Transverse colon (tissue), 4 donors: ENCODE measurements around the gene NAA40. TPM values are rescaled to one million over a fixed set of nuclear protein-coding genes. Genes with fewer than 3 reads are reported as not detected.
A peak's percentile ranks its signal among the peaks of the same experiment; 100 is the strongest.

ENCODE experiments used
- DNase-seq: peaks from one replicate; pipeline ENCODE4 v3.0.0-alpha.2; 2019
- H3K27ac ChIP-seq, 4 donors: fragments of 200-600 bp; sonication (generic); 2 replicates each; pipeline ENCODE4 v1.5.1; 2016 to 2018; ENCODE audit warnings: inconsistent platforms in 4 of 4
- H3K27me3 ChIP-seq: fragments of 200-600 bp; sonication (generic); 2 replicates; pipeline ENCODE4 v1.5.1; 2017; ENCODE audit warnings: inconsistent platforms
- H3K36me3 ChIP-seq, 4 donors: fragments of 200-600 bp; sonication (generic); 2 replicates each; pipeline ENCODE4 v1.5.1; 2017 to 2019; ENCODE audit warnings: inconsistent platforms in 4 of 4
- H3K4me1 ChIP-seq, 4 donors: fragments of 200-600 bp; sonication (generic); 2 replicates each; pipeline ENCODE4 v1.5.1; 2017 to 2020; ENCODE audit warnings: inconsistent platforms in 4 of 4
- H3K4me3 ChIP-seq, 4 donors: fragments of 200-600 bp; sonication (generic); 1 replicate in 1 of 4; 2 replicates in 3 of 4; pipeline versions ENCODE4 v1.5.1 to v1.6.1; 2017 to 2019; ENCODE audit warnings: inconsistent platforms in 4 of 4
- H3K9me3 ChIP-seq, 2 donors: fragments of 200-600 bp; sonication (generic); 2 replicates each; pipeline ENCODE4 v1.5.1; 2017 to 2019; ENCODE audit warnings: inconsistent platforms in 2 of 2
- EP300 ChIP-seq: sonication (generic); formaldehyde crosslinking; IDR thresholded peaks from one replicate; pipeline ENCODE4 v1.6.1; 2017; ENCODE audit warnings: antibody characterized with exemption, low read depth
- POLR2A ChIP-seq: fragments of 450-650 bp; IDR thresholded peaks from one replicate; pipeline ENCODE4 v1.6.1; 2016; ENCODE audit warnings: antibody characterized with exemption, mild to moderate bottlenecking, moderate library complexity
- POLR2AphosphoS5 ChIP-seq, 3 donors: sonication (generic); formaldehyde crosslinking; IDR thresholded peaks; one replicate each; pipeline ENCODE4 v1.6.1; 2016; ENCODE audit warnings: antibody characterized with exemption in 3 of 3
- WGBS, 2 donors: methylation state at CpG; one replicate each; pipeline ENCODE4 v1.1.5; 2018; ENCODE audit warnings: low coverage in 1 of 2; 5-methylcytosine and 5-hydroxymethylcytosine counted together
- in situ Hi-C, 4 donors: fragments of 200-750 bp; cut with MboI; loops; one replicate each; pipeline versions ENCODE4 v1.15.0 to v1.15.1; 2017; ENCODE audit warnings: low sequenced_read_pairs in 3 of 4, low pct_ligation_motif_present in 1 of 4, low pct_unique_long_range_greater_than_20kb in 1 of 4
- intact Hi-C: fragments of 100-400 bp; cut with DNase I; formaldehyde crosslinking; loops from one replicate; pipeline ENCODE4 v1.15.1; 2023; ENCODE audit warnings: low total_unique reads
- total RNA-seq, 4 donors: library from RNA; depleted of rRNA; stranded (reverse); fragments of >200 nt; gene quantifications; one replicate each; pipeline ENCODE4 v1.1.0, GENCODE V29; 2016
- TF ChIP-seq, protein P1 (sequence below), 5 experiments: fragments of 200-600 bp in 3 of 5; fragments of 450-650 bp in 2 of 5; sonication (generic) in 3 of 5; IDR thresholded peaks; 1 replicate in 2 of 5; 2 replicates in 3 of 5; pipeline ENCODE4 v1.5.1; 2016 to 2017; ENCODE audit warnings: antibody characterized with exemption in 5 of 5, inconsistent platforms in 3 of 5, mild to moderate bottlenecking in 2 of 5, moderate library complexity in 1 of 5

NAA40 gene
- total RNA-seq, 4 donors from 2014 or later = 25.8 to 36.6 (median 34.3) TPM

DNA sequence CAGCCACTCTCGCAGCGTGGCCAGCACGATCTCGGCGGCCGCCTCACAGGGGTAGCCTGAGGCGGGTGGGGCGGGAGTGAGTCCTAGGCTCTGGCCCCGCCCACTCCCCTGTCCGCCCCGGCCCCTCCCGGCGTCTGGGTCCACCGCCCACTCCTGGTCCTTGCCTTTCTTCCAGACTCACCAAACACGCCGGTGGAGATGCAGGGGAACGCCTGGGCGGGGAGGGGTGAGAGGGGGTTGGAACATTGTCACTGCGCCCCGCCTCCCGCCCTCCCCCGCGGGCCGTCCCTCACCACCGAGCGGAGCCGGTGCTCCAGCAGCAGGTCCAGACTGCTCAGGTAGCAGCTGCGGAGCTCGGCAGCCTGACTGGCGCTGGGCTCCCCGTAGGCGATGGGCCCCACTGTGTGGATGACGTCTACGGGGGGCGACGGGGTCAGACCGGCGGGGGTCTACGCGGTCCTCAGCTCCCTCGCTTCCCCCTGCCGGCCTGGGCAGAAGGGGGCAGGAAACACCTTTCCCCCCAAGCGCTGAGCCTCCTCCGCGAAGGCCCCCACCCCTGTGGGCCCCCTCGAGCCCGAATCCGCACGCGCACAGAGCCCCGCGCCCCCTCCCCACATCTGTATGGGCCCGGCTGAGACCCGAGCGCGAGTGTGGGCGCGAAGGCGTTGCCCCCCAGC lies 60.7 kb downstream of the NAA40 start:
- Histone ChIP-seq H3K36me3 (peaks cover 0 to 13% (median 6%) of the 10 kb centered on the region in 4 donors), H3K27me3 (no peaks in the 10 kb centered on the region), H3K4me3 (peak overlapping the region in 2 of 4 donors; percentile 29 to 47), H3K27ac (no peak overlapping the region), H3K4me1 (peaks cover 18 to 27% (median 20%) of the 10 kb centered on the region in 4 donors), H3K9me3 (no peaks in the 10 kb centered on the region)
- TF ChIP-seq, protein P1, sequence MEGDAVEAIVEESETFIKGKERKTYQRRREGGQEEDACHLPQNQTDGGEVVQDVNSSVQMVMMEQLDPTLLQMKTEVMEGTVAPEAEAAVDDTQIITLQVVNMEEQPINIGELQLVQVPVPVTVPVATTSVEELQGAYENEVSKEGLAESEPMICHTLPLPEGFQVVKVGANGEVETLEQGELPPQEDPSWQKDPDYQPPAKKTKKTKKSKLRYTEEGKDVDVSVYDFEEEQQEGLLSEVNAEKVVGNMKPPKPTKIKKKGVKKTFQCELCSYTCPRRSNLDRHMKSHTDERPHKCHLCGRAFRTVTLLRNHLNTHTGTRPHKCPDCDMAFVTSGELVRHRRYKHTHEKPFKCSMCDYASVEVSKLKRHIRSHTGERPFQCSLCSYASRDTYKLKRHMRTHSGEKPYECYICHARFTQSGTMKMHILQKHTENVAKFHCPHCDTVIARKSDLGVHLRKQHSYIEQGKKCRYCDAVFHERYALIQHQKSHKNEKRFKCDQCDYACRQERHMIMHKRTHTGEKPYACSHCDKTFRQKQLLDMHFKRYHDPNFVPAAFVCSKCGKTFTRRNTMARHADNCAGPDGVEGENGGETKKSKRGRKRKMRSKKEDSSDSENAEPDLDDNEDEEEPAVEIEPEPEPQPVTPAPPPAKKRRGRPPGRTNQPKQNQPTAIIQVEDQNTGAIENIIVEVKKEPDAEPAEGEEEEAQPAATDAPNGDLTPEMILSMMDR (IDR thresholded peaks at IDR 0.05) = no peak
- TF ChIP-seq POLR2AphosphoS5 (IDR thresholded peaks at IDR 0.05) = peak in 1 of 3 donors; percentile 12
- in situ Hi-C loops = loop anchor here (10.0 kb wide), 2 partner anchors 145 to 155 kb away; no protein-coding TSS in a partner anchor
- WGBS, 2 donors = 31% methylated on average over 44 of the region's 59 CpGs; no CpG with 5 or more reads in 1 of the 2 donors
- DNase-seq = peak; percentile 50
- intact Hi-C loops = loop anchor here (2.0 kb wide), 1 partner anchor 149 kb away; no protein-coding TSS in a partner anchor

DNA sequence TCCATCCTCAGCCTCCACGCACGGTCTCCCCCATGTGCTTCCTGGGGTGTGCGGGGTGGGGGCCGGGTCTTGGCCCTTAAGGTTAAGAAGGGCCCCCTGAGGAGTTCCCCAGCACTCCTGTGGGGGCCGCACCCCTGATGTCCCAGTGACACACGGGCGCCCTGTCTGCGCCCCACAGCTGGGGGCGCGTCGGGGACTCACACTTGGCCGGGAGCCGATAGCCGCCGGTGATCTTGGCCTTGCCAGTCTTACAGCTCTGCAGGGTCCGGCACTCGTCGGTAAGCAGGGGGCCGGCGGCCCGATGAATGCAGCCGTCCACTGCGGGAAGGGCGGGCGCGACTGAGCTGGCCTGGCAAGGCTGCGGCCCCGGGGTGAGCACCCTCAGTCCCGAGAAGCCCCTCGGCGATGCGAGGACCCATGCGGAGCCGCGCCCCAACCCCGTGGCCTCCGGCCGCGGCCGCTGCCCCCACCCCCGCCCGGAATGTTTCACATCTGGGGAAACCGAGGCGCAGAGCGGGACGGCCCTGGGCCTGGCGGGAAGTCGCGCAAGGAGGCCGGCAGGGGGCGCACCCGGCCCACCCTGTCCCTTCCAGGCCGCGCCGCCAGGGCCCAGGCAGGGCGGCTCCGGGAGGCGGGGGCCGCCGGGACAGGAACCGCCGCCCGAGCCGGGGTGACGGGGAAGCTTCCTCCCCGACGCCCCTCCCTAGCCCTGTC lies 61.4 kb downstream of the NAA40 start:
- intact Hi-C loops = loop anchor here (2.0 kb wide), 1 partner anchor 149 kb away; no protein-coding TSS in a partner anchor
- Histone ChIP-seq H3K4me3 (peak overlapping the region in 3 of 4 donors; percentile 19 to 47 (median 29)), H3K36me3 (peaks cover 0 to 13% (median 6%) of the 10 kb centered on the region in 4 donors), H3K9me3 (no peaks in the 10 kb centered on the region), H3K4me1 (peaks cover 18 to 27% (median 20%) of the 10 kb centered on the region in 4 donors), H3K27me3 (no peaks in the 10 kb centered on the region), H3K27ac (no peak overlapping the region)
- TF ChIP-seq POLR2AphosphoS5 (IDR thresholded peaks at IDR 0.05) (no peak), EP300 (no peak), POLR2A (no peak)
- TF ChIP-seq, protein P1 (IDR thresholded peaks at IDR 0.05) = peak in 4 of 5 experiments; percentile 73 to 90 (median 82)
- peak; percentile 71 for DNase-seq
- in situ Hi-C loops = loop anchor here in 1 of 4 donors (10.0 kb wide), 1 partner anchor 145 kb away; no protein-coding TSS in a partner anchor
- 4% methylated on average over 20 of the region's 67 CpGs; no CpG with 5 or more reads in 1 of the 2 donors for WGBS, 2 donors

DNA sequence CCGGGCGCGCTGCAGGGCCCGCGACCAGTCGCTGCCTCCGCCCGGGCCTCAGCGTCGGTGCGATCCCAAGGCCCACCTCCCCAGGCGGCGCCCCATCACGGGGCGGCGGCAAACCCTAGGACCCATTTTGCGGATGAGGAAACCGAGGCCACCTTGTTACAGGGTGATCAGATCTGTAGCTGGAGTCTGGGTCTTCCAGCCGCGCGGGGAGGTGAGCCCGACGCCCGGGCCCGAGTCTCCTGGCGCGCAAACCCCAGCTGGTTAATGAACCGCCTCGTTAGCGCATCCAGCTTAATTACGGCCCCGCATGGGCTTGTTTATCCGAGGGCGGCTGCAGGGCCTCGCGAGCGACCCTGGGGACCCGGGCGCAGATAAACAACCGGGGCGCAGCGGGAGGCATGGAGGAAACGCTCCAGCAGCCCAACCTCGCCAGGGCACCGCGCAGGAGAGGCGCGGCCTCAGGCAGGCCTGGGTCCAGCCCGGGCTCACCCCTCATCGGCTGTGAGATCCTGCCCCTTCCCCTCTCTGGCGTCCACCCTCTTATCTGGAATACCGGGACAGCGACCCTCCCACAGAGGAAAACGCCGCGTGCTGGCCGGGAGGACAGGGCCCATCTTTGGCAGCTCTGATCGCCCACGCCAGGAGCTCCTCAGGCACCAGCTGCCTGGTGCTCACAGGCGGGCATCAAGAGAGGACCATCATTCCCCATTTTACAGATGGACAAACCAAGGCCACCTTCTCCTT lies 62.1 kb downstream of the NAA40 start:
- in situ Hi-C loops = loop anchor here in 1 of 4 donors (10.0 kb wide), 1 partner anchor 144 kb away; no protein-coding TSS in a partner anchor
- H3K9me3 ChIP-seq = no peaks in the 10 kb centered on the region
- DNase-seq = no peak
- H3K27me3 ChIP-seq = no peaks in the 10 kb centered on the region
- intact Hi-C loops = loop anchor here (2.0 kb wide), 1 partner anchor 148 kb away; no protein-coding TSS in a partner anchor
- TF ChIP-seq POLR2A = no peak
- TF ChIP-seq POLR2AphosphoS5 (IDR thresholded peaks at IDR 0.05) = no peak
- TF ChIP-seq, protein P1 (IDR thresholded peaks at IDR 0.05) = peak in 1 of 5 experiments; percentile 11
- no peak overlapping the region for H3K27ac ChIP-seq
- 30% methylated on average over 46 of the region's 60 CpGs; no CpG with 5 or more reads in 1 of the 2 donors for WGBS, 2 donors
- H3K4me3 ChIP-seq = peak overlapping the region in 3 of 4 donors; percentile 19 to 47 (median 29)
- H3K4me1 ChIP-seq = peaks cover 18 to 27% (median 20%) of the 10 kb centered on the region in 4 donors
- peaks cover 0 to 13% (median 6%) of the 10 kb centered on the region in 4 donors for H3K36me3 ChIP-seq
